ENCODE results near the gene MCF2L2.
"Not testable (repeated sequence)": the region's sequence is repeated elsewhere in the genome, so short reads cannot be mapped to it uniquely, and the experiment has no call there.

The MCF2L2 gene

GRCh38 chr3:183473969-183474368 is 45.5 kb upstream of the MCF2L2 start:
- Histone ChIP-seq H3K79me2 (ENCODE audit: insufficient read depth, low read depth) (no peaks in the 10 kb centered on the region), H3K36me3 (ENCODE audit: insufficient read depth) (no peaks in the 10 kb centered on the region), H3K9ac (no peak overlapping the region), H4K20me1 (ENCODE audit: insufficient read depth) (no peaks in the 10 kb centered on the region), H3K4me2 (no peak overlapping the region), H3K27ac (no peak overlapping the region), H3K27me3 (ENCODE audit: insufficient read depth, low read depth) (no peaks in the 10 kb centered on the region), H2AFZ (ENCODE audit: low read depth) (no peak overlapping the region), H3K4me1 (ENCODE audit: low read depth, poor library complexity, severe bottlenecking) (peaks cover 4% of the 10 kb centered on the region), H3K4me3 (IDR thresholded peaks at IDR 0.05; ENCODE audit: insufficient read depth, low read depth, low read length) (no peak overlapping the region)
- TF ChIP-seq CTCF (conservative IDR thresholded peaks at IDR 0.05; ENCODE audit: low read depth, low read length) = no peak

- Histone ChIP-seq H3K4me1 (ENCODE audit: low read depth, poor library complexity, severe bottlenecking) (peaks cover 9% of the 10 kb centered on the region), H3K4me2 (no peak overlapping the region), H3K9ac (no peak overlapping the region), H4K20me1 (ENCODE audit: insufficient read depth) (no peaks in the 10 kb centered on the region), H3K27me3 (ENCODE audit: insufficient read depth, low read depth) (no peaks in the 10 kb centered on the region), H2AFZ (ENCODE audit: low read depth) (no peak overlapping the region), H3K4me3 (IDR thresholded peaks at IDR 0.05; ENCODE audit: insufficient read depth, low read depth, low read length) (no peak overlapping the region), H3K27ac (no peak overlapping the region), H3K36me3 (ENCODE audit: insufficient read depth) (no peaks in the 10 kb centered on the region), H3K79me2 (ENCODE audit: insufficient read depth, low read depth) (no peaks in the 10 kb centered on the region)
- TF ChIP-seq CTCF (conservative IDR thresholded peaks at IDR 0.05; ENCODE audit: low read depth, low read length) = no peak
Measured at GRCh38 chr3:183472155-183472554, 43.7 kb upstream of the MCF2L2 start.

GRCh38 chr3:183468424-183468823 is 40.0 kb upstream of the MCF2L2 start:
- Histone ChIP-seq H3K36me3 (ENCODE audit: insufficient read depth) (no peaks in the 10 kb centered on the region), H3K79me2 (ENCODE audit: insufficient read depth, low read depth) (no peaks in the 10 kb centered on the region), H3K4me1 (ENCODE audit: low read depth, poor library complexity, severe bottlenecking) (peaks cover 9% of the 10 kb centered on the region), H2AFZ (ENCODE audit: low read depth) (peak overlapping the region; percentile 77), H3K4me3 (IDR thresholded peaks at IDR 0.05; ENCODE audit: insufficient read depth, low read depth, low read length) (no peak overlapping the region), H3K27ac (no peak overlapping the region), H3K4me2 (no peak overlapping the region), H4K20me1 (ENCODE audit: insufficient read depth) (no peaks in the 10 kb centered on the region), H3K9ac (no peak overlapping the region), H3K27me3 (ENCODE audit: insufficient read depth, low read depth) (no peaks in the 10 kb centered on the region)
- TF ChIP-seq CTCF (conservative IDR thresholded peaks at IDR 0.05; ENCODE audit: low read depth, low read length) = no peak

GRCh38 chr3:183466575-183466974 is 38.2 kb upstream of the MCF2L2 start:
- no peak overlapping the region for H2AFZ ChIP-seq (ENCODE audit: low read depth)

GRCh38 chr3:183465710-183466109 is 37.3 kb upstream of the MCF2L2 start:
- not testable (repeated sequence) for H3K9ac ChIP-seq; H4K20me1 ChIP-seq (ENCODE audit: insufficient read depth); H3K79me2 ChIP-seq (ENCODE audit: insufficient read depth, low read depth); H3K4me2 ChIP-seq; H3K27ac ChIP-seq; H2AFZ ChIP-seq (ENCODE audit: low read depth); H3K4me3 ChIP-seq (IDR thresholded peaks at IDR 0.05; ENCODE audit: insufficient read depth, low read depth, low read length); H3K36me3 ChIP-seq (ENCODE audit: insufficient read depth); H3K4me1 ChIP-seq (ENCODE audit: low read depth, poor library complexity, severe bottlenecking); H3K27me3 ChIP-seq (ENCODE audit: insufficient read depth, low read depth)

More at GRCh38 chr3:183466575-183466974, 38.2 kb upstream of the MCF2L2 start:
- H3K27me3 ChIP-seq (ENCODE audit: insufficient read depth, low read depth) = no peaks in the 10 kb centered on the region
- peaks cover 9% of the 10 kb centered on the region for H3K4me1 ChIP-seq (ENCODE audit: low read depth, poor library complexity, severe bottlenecking)
- H3K79me2 ChIP-seq (ENCODE audit: insufficient read depth, low read depth) = no peaks in the 10 kb centered on the region
- H3K27ac ChIP-seq = no peak overlapping the region
- H3K9ac ChIP-seq = no peak overlapping the region
- no peaks in the 10 kb centered on the region for H4K20me1 ChIP-seq (ENCODE audit: insufficient read depth)
- no peaks in the 10 kb centered on the region for H3K36me3 ChIP-seq (ENCODE audit: insufficient read depth)
- H3K4me3 ChIP-seq (IDR thresholded peaks at IDR 0.05; ENCODE audit: insufficient read depth, low read depth, low read length) = no peak overlapping the region
- no peak overlapping the region for H3K4me2 ChIP-seq
- no peak for TF ChIP-seq CTCF (conservative IDR thresholded peaks at IDR 0.05; ENCODE audit: low read depth, low read length)
